ENCODE measurements around the gene STEAP1B.

The STEAP1B gene

DNA sequence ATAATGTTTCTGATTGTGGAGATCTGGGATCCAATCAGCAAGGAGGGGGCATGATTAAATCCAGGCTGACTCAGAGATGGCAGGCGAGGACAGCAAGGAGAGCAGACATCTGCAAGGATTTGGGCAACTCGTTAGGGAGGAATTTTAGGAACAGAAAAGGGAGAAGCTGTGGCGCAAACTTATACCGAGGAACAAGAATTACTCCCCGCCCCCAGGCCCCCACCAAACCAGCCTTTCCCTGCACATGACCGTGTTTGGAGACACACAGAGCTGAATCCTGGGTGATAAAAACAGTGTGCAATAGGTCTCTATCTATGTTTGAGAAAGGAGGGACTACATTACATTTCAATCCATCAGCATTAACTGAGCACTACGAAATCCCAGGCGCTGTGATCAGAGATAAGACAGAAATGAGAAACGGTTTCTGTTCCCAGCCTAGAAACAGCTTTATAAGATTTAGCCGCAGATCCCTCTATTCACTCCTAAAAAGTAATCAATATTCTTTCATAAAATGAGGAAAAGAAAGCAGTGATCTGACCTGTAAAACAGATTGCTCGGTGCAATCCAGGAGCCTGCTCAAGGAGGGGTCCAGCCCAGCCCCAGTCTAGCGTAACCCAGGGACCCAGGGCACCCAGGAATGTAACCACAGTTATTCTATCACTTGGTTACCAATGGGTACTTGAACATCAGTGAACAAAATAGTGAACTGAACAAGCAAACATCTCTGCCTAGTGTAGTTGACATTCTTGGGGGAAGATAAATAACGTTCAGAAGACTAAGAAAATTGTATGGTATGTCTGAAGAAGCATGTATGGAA lies 105.9 kb downstream of the STEAP1B start:
- Histone ChIP-seq H3K9me3 (ENCODE audit: control insufficient read depth in 1 of 2, low read length in 2 of 2) (no peaks in the 10 kb centered on the region), H3K27ac (ENCODE audit: low read depth, low read length) (no peak overlapping the region), H3K27me3 (ENCODE audit: control insufficient read depth in 1 of 2, insufficient read depth in 2 of 2, low read length in 2 of 2) (no peaks in the 10 kb centered on the region), H3K36me3 (ENCODE audit: control insufficient read depth in 1 of 2, insufficient read depth in 2 of 2, low read length in 2 of 2) (no peaks in the 10 kb centered on the region), H3K4me3 (ENCODE audit: low read depth in 1 of 2, low read length in 2 of 2) (no peak overlapping the region), H3K9ac (ENCODE audit: low read depth in 1 of 2, low read length in 2 of 2) (no peak overlapping the region), H3K4me1 (ENCODE audit: control insufficient read depth in 1 of 2, insufficient read depth in 2 of 2, low read length in 2 of 2) (no peaks in the 10 kb centered on the region)

DNA sequence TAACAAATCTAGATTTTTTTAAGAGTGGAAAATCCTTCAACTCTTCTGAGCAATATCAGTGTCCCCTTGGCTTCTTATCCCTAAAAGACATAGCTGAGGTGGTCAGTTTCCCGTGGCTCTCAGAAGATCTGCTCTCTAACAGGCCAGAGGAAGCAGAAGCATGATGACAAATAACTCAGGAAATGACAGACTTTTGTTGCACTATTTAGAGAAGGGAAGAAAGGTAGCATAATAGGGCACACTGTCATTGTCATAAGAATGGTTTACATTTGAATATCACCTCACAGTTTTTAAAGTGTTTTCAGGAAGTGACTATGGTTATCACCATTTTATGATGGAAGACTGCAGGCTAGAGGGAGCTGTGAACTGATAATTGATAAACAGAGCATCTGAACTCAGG lies 109.5 kb downstream of the STEAP1B start:
- Histone ChIP-seq H3K9ac (ENCODE audit: low read depth in 1 of 2, low read length in 2 of 2) (no peak overlapping the region), H3K36me3 (ENCODE audit: control insufficient read depth in 1 of 2, insufficient read depth in 2 of 2, low read length in 2 of 2) (no peaks in the 10 kb centered on the region), H3K27ac (ENCODE audit: low read depth, low read length) (no peak overlapping the region), H3K27me3 (ENCODE audit: control insufficient read depth in 1 of 2, insufficient read depth in 2 of 2, low read length in 2 of 2) (no peaks in the 10 kb centered on the region), H3K9me3 (ENCODE audit: control insufficient read depth in 1 of 2, low read length in 2 of 2) (no peaks in the 10 kb centered on the region), H3K4me1 (ENCODE audit: control insufficient read depth in 1 of 2, insufficient read depth in 2 of 2, low read length in 2 of 2) (no peaks in the 10 kb centered on the region), H3K4me3 (ENCODE audit: low read depth in 1 of 2, low read length in 2 of 2) (no peak overlapping the region)

DNA sequence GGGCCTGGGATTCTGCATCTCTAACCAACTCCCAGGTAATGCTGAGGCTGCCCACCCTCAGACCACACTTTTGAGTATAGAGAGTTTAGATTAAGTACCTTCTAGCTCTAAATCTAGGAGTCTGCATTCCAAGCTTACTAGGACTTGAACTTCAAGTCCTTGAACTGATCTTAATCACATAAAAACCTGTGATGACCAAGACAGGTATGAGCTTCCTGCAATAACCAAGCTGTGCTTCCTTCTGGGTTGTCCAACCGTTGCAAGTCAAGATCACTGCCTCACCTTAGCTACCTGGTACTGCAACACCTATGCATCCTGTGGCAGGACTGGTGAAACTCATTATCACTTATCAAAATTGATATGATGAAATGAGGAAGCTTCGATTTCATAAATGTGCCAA lies 110.1 kb downstream of the STEAP1B start:
- H3K4me3 ChIP-seq (ENCODE audit: low read depth in 1 of 2, low read length in 2 of 2) = no peak overlapping the region
- no peak overlapping the region for H3K9ac ChIP-seq (ENCODE audit: low read depth in 1 of 2, low read length in 2 of 2)
- H3K27me3 ChIP-seq (ENCODE audit: control insufficient read depth in 1 of 2, insufficient read depth in 2 of 2, low read length in 2 of 2) = no peaks in the 10 kb centered on the region
- H3K4me1 ChIP-seq (ENCODE audit: control insufficient read depth in 1 of 2, insufficient read depth in 2 of 2, low read length in 2 of 2) = no peaks in the 10 kb centered on the region
- no peaks in the 10 kb centered on the region for H3K36me3 ChIP-seq (ENCODE audit: control insufficient read depth in 1 of 2, insufficient read depth in 2 of 2, low read length in 2 of 2)
- no peak overlapping the region for H3K27ac ChIP-seq (ENCODE audit: low read depth, low read length)
- H3K9me3 ChIP-seq (ENCODE audit: control insufficient read depth in 1 of 2, low read length in 2 of 2) = no peaks in the 10 kb centered on the region

DNA sequence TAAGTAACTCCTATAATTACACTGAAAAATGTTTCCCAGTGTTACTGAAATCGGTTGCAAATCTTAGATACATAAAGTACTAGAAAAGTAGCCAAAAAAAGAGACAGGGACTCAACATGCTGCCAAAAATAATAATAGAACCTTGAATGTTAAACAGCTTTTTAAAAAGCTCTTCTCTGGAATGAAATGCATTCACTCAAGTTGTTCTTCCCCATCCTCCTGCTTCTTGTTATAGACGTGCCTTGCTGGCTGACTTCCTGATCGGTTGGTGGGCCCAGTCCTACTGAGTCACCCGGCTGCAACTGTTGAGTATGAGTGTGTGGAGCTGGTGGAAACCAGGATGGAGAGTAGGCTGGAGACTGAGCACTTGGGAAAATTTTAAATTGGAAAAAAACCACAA lies 112.4 kb downstream of the STEAP1B start:
- Histone ChIP-seq H3K9ac (ENCODE audit: low read depth in 1 of 2, low read length in 2 of 2) (no peak overlapping the region), H3K27ac (ENCODE audit: low read depth, low read length) (no peak overlapping the region), H3K4me3 (ENCODE audit: low read depth in 1 of 2, low read length in 2 of 2) (no peak overlapping the region), H3K9me3 (ENCODE audit: control insufficient read depth in 1 of 2, low read length in 2 of 2) (no peaks in the 10 kb centered on the region), H3K27me3 (ENCODE audit: control insufficient read depth in 1 of 2, insufficient read depth in 2 of 2, low read length in 2 of 2) (no peaks in the 10 kb centered on the region), H3K4me1 (ENCODE audit: control insufficient read depth in 1 of 2, insufficient read depth in 2 of 2, low read length in 2 of 2) (no peaks in the 10 kb centered on the region), H3K36me3 (ENCODE audit: control insufficient read depth in 1 of 2, insufficient read depth in 2 of 2, low read length in 2 of 2) (no peaks in the 10 kb centered on the region)

DNA sequence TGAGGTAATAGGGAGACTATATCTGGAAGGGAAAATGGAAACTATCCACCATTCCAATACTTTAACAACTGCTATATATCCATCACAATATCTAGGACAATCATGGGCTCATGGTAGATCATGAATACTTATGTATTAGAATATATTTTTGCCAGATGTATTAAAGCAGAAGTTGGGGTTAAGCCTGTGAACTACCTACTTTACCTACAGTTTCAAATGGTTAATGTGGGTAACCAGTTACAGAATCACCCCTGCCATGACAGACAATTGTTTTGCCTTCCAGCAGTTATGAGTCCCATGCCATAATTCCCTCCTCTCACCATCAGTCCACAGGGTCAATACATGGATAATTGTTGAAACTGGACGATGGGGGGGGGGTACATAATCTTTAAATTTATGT lies 113.1 kb downstream of the STEAP1B start:
- Histone ChIP-seq H3K27me3 (ENCODE audit: control insufficient read depth in 1 of 2, insufficient read depth in 2 of 2, low read length in 2 of 2) (no peaks in the 10 kb centered on the region), H3K4me3 (ENCODE audit: low read depth in 1 of 2, low read length in 2 of 2) (no peak overlapping the region), H3K27ac (ENCODE audit: low read depth, low read length) (no peak overlapping the region)

DNA sequence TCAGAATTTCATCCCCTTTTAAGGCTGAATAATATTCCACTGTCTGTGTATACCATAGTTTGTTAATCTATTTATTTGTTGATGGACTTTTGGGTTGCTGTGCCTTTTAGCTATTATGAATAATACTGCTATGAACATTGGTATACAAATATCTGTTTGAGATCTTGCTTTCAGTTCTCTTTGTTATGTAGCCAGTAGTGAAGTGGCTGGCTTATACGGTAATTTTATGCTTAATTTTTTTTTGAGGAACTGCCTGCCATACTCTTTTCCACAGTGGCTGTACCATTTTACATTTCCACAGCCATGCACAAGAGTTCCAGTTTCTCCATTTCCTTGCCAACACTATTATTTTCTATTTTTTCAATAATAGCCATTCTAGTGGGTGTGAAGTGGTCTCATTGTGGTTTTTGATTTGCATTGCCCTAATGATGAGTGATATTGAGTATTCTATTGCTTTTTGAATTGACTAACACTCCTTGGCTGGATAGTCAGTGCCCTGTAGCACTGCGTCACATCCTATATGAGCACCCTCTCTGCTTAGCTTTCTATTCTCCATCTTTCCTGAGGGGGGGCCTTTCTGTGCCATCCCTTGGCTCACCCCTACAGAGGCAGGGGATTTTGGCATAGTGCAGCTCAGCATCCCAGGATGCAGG lies 113.7 kb downstream of the STEAP1B start:
- no peak overlapping the region for H3K27ac ChIP-seq (ENCODE audit: low read depth, low read length)
- no peak overlapping the region for H3K9ac ChIP-seq (ENCODE audit: low read depth in 1 of 2, low read length in 2 of 2)
- H3K4me3 ChIP-seq (ENCODE audit: low read depth in 1 of 2, low read length in 2 of 2) = no peak overlapping the region

More for the DNA sequence above, 113.1 kb downstream of the STEAP1B start:
- H3K9me3 ChIP-seq (ENCODE audit: control insufficient read depth in 1 of 2, low read length in 2 of 2) = no peaks in the 10 kb centered on the region
- no peaks in the 10 kb centered on the region for H3K4me1 ChIP-seq (ENCODE audit: control insufficient read depth in 1 of 2, insufficient read depth in 2 of 2, low read length in 2 of 2)
- no peak overlapping the region for H3K9ac ChIP-seq (ENCODE audit: low read depth in 1 of 2, low read length in 2 of 2)
- H3K36me3 ChIP-seq (ENCODE audit: control insufficient read depth in 1 of 2, insufficient read depth in 2 of 2, low read length in 2 of 2) = no peaks in the 10 kb centered on the region

DNA sequence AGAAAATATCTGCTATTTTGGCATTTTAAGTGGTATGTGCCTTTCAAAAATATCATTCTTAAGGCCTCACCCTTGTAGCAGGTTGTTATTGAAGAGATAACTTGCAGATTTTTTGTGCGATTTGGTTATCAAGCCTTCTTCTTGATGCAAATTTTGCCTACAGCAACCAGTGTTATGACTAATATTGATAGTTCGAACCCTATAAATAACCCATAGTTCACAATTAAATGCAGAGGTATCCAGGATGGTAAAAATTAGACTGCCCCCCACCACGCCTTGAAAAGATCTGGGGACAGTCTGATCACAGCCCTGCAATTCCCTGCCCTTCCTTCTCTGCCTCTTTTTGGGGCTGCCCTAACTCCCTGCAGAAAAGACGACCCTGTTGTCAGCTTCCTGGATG lies 114.7 kb downstream of the STEAP1B start:
- H3K36me3 ChIP-seq (ENCODE audit: control insufficient read depth in 1 of 2, insufficient read depth in 2 of 2, low read length in 2 of 2) = no peaks in the 10 kb centered on the region
- no peaks in the 10 kb centered on the region for H3K27me3 ChIP-seq (ENCODE audit: control insufficient read depth in 1 of 2, insufficient read depth in 2 of 2, low read length in 2 of 2)
- H3K4me3 ChIP-seq (ENCODE audit: low read depth in 1 of 2, low read length in 2 of 2) = no peak overlapping the region
- H3K4me1 ChIP-seq (ENCODE audit: control insufficient read depth in 1 of 2, insufficient read depth in 2 of 2, low read length in 2 of 2) = no peaks in the 10 kb centered on the region
- H3K27ac ChIP-seq (ENCODE audit: low read depth, low read length) = no peak overlapping the region
- no peaks in the 10 kb centered on the region for H3K9me3 ChIP-seq (ENCODE audit: control insufficient read depth in 1 of 2, low read length in 2 of 2)
- no peak overlapping the region for H3K9ac ChIP-seq (ENCODE audit: low read depth in 1 of 2, low read length in 2 of 2)

More for the DNA sequence above, 113.7 kb downstream of the STEAP1B start:
- Histone ChIP-seq H3K9me3 (ENCODE audit: control insufficient read depth in 1 of 2, low read length in 2 of 2) (no peaks in the 10 kb centered on the region), H3K4me1 (ENCODE audit: control insufficient read depth in 1 of 2, insufficient read depth in 2 of 2, low read length in 2 of 2) (no peaks in the 10 kb centered on the region), H3K36me3 (ENCODE audit: control insufficient read depth in 1 of 2, insufficient read depth in 2 of 2, low read length in 2 of 2) (no peaks in the 10 kb centered on the region), H3K27me3 (ENCODE audit: control insufficient read depth in 1 of 2, insufficient read depth in 2 of 2, low read length in 2 of 2) (no peaks in the 10 kb centered on the region)

DNA sequence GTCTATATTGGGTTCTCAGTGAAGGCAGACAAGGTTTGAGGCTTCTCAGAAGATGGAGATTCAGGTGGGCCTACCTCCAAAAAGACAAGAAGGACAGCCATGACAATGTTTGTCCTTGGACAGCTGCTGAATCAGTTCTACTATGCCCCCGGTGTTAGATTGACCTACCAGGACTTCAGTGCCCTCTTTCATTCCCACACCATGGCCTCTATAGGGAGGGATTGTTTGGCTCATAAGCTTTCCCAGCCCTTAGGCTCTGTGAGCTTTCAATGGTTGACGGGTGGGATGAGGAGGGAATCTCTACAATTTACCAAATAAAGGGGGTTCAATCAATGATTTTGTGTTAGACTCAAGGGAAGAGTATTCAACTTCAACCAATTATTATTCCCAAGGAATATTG lies 119.7 kb downstream of the STEAP1B start:
- H3K4me3 ChIP-seq (ENCODE audit: low read depth in 1 of 2, low read length in 2 of 2) = no peak overlapping the region
- no peaks in the 10 kb centered on the region for H3K9me3 ChIP-seq (ENCODE audit: control insufficient read depth in 1 of 2, low read length in 2 of 2)
- no peaks in the 10 kb centered on the region for H3K36me3 ChIP-seq (ENCODE audit: control insufficient read depth in 1 of 2, insufficient read depth in 2 of 2, low read length in 2 of 2)
- no peak overlapping the region for H3K9ac ChIP-seq (ENCODE audit: low read depth in 1 of 2, low read length in 2 of 2)
- no peaks in the 10 kb centered on the region for H3K27me3 ChIP-seq (ENCODE audit: control insufficient read depth in 1 of 2, insufficient read depth in 2 of 2, low read length in 2 of 2)
- no peaks in the 10 kb centered on the region for H3K4me1 ChIP-seq (ENCODE audit: control insufficient read depth in 1 of 2, insufficient read depth in 2 of 2, low read length in 2 of 2)
- no peak overlapping the region for H3K27ac ChIP-seq (ENCODE audit: low read depth, low read length)

DNA sequence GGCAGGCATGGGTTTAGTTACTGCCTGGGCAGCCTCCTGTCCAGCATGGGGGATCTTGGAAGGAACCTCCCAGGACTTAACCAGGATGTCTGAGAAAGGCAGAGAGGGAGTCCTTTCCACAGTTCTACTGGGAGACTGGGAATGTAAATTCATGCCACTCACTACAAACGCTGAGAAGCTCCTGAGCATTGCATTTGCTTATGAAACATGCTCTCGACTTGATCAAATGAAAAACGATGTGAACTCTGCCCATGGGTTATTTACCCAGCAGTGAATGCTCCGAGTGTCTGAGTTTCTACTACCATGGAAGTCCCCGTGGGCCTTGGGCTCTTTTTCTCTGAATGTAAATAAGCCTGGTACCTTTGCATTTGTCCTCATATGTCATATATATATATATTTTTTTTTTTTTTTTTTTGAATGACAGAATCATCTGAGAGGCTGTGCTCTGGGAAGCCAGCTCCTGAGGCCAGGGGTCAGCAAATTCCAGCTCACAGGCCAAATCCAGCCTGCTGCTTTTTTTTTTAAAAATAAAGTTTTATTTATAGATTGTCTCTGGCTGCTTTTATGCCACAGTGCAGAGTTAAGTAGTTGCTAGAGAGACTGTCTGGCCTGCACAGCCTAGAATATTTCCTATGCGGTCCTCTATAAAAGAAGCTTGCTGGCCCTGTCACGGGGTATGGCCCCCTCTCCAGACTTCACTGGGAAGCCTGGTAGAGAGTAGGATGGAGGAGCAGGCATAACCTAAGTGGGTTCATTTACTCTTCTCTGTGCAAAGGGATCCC lies 121.6 kb downstream of the STEAP1B start:
- H3K9ac ChIP-seq (ENCODE audit: low read depth in 1 of 2, low read length in 2 of 2) = no peak overlapping the region
- H3K9me3 ChIP-seq (ENCODE audit: control insufficient read depth in 1 of 2, low read length in 2 of 2) = no peaks in the 10 kb centered on the region
- no peaks in the 10 kb centered on the region for H3K4me1 ChIP-seq (ENCODE audit: control insufficient read depth in 1 of 2, insufficient read depth in 2 of 2, low read length in 2 of 2)
- no peaks in the 10 kb centered on the region for H3K27me3 ChIP-seq (ENCODE audit: control insufficient read depth in 1 of 2, insufficient read depth in 2 of 2, low read length in 2 of 2)
- no peak overlapping the region for H3K27ac ChIP-seq (ENCODE audit: low read depth, low read length)
- no peak overlapping the region for H3K4me3 ChIP-seq (ENCODE audit: low read depth in 1 of 2, low read length in 2 of 2)
- no peaks in the 10 kb centered on the region for H3K36me3 ChIP-seq (ENCODE audit: control insufficient read depth in 1 of 2, insufficient read depth in 2 of 2, low read length in 2 of 2)

DNA sequence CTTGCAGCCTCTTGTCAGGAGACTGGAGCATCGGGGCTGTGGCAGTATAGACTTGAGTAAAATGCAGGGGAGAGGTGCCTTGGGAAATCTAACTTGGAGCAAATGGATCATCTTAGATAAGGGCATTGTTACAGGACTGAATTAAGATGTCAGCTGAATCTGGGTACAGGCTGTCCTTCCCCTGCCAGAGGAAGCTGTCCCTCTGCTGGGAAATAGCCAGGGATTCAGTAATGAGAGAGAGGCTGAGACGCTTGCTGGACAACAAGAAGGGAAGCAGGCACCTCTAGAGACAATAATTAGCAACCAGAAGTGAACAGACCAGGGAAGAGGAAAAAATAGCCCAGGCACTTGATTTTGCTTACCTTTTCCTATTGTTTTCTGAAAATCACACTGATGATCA lies 122.3 kb downstream of the STEAP1B start:
- Histone ChIP-seq H3K9me3 (ENCODE audit: control insufficient read depth in 1 of 2, low read length in 2 of 2) (no peaks in the 10 kb centered on the region), H3K36me3 (ENCODE audit: control insufficient read depth in 1 of 2, insufficient read depth in 2 of 2, low read length in 2 of 2) (no peaks in the 10 kb centered on the region), H3K27ac (ENCODE audit: low read depth, low read length) (no peak overlapping the region), H3K4me1 (ENCODE audit: control insufficient read depth in 1 of 2, insufficient read depth in 2 of 2, low read length in 2 of 2) (no peaks in the 10 kb centered on the region), H3K27me3 (ENCODE audit: control insufficient read depth in 1 of 2, insufficient read depth in 2 of 2, low read length in 2 of 2) (no peaks in the 10 kb centered on the region), H3K4me3 (ENCODE audit: low read depth in 1 of 2, low read length in 2 of 2) (no peak overlapping the region), H3K9ac (ENCODE audit: low read depth in 1 of 2, low read length in 2 of 2) (no peak overlapping the region)

Measured in duodenal mucosa (tissue), 2 donors.